IMR-90 (cell line): Measurements from ENCODE around the gene ALK. TPM values are rescaled to one million over a fixed set of nuclear protein-coding genes. Genes with fewer than 3 reads are reported as not detected.

Experiments
- ATAC-seq: fragments of 200-7000 bp; cut with Tn5 transposase; 2 replicates; pipeline ENCODE4 v1.9.1; 2020; ENCODE audit warnings: low read depth, mild to moderate bottlenecking, moderate library complexity
- BruUV-seq: library from RNA; stranded (reverse); fragments of 400-500 nt; replicated peaks from 2 replicates; lab custom pipeline; 2021; lab: Mats Ljungman, UMichigan
- CTCF ChIA-PET: fragments of 300-600 bp; formaldehyde crosslinking; extraction: SDS; loops from one replicate; lab custom pipeline; 2021; ENCODE audit warnings: antibody characterized with exemption; lab: Yijun Ruan, JAX
- POLR2A ChIA-PET: fragments of 300-600 bp; sonication (Branson Sonifier 250); formaldehyde crosslinking; loops from one replicate; lab custom pipeline; 2022; ENCODE audit warnings: antibody characterized with exemption; ENCODE audit not compliant: unreplicated experiment; lab: Charles Lee
- DNase-seq: peaks from one replicate; pipeline ENCODE4 v3.0.0; 2013
- H2AFZ ChIP-seq: replicated peaks from 2 replicates; pipeline ENCODE3; 2013; ENCODE audit warnings: low read length, mild to moderate bottlenecking; ENCODE audit not compliant: poor library complexity
- H2AK5ac ChIP-seq: 2 replicates; pipeline ENCODE4 v1.6.1; 2013; ENCODE audit warnings: low read depth, low read length, inconsistent platforms
- H2AK9ac ChIP-seq: replicated peaks from 2 replicates; pipeline ENCODE3; 2013; ENCODE audit warnings: mild to moderate bottlenecking, low read depth, low read length, moderate library complexity; ENCODE audit not compliant: poor library complexity
- H2BK120ac ChIP-seq: 2 replicates; pipeline ENCODE4 v1.6.1; 2013; ENCODE audit warnings: low read depth, low read length, inconsistent platforms
- H2BK15ac ChIP-seq: 3 replicates; pipeline ENCODE4 v1.6.1; 2013; ENCODE audit warnings: low read depth, low read length, inconsistent platforms
- H2BK20ac ChIP-seq: 2 replicates; pipeline ENCODE4 v1.6.1; 2013; ENCODE audit warnings: low read depth, mild to moderate bottlenecking, inconsistent platforms, low read length, moderate library complexity
- H2BK5ac ChIP-seq: 2 replicates; pipeline ENCODE4 v1.6.1; 2013; ENCODE audit warnings: mild to moderate bottlenecking, low read depth, low read length, inconsistent platforms; ENCODE audit not compliant: poor library complexity, severe bottlenecking
- H3K14ac ChIP-seq: replicated peaks from 2 replicates; pipeline ENCODE4 v1.6.1; 2013; ENCODE audit warnings: low read depth, low read length, inconsistent platforms
- H3K18ac ChIP-seq: 2 replicates; pipeline ENCODE4 v1.6.1; 2013; ENCODE audit warnings: low read depth, low read length, control low read depth
- H3K23ac ChIP-seq: 2 replicates; pipeline ENCODE4 v1.6.1; 2013; ENCODE audit warnings: low read depth, low read length, inconsistent platforms
- H3K27ac ChIP-seq: 2 replicates; pipeline ENCODE4 v1.5.1; 2013; ENCODE audit warnings: mild to moderate bottlenecking, control low read depth, low read length; ENCODE audit not compliant: insufficient read depth
- H3K27me3 ChIP-seq: 2 replicates; pipeline ENCODE4 v1.6.1; 2013; ENCODE audit warnings: low read length; ENCODE audit not compliant: control insufficient read depth, insufficient read depth
- H3K36me3 ChIP-seq: 2 replicates; pipeline ENCODE4 v1.6.1; 2013; ENCODE audit warnings: low read length, mixed read lengths; ENCODE audit not compliant: control insufficient read depth, insufficient read depth
- H3K4ac ChIP-seq: 2 replicates; pipeline ENCODE4 v1.6.1; 2013; ENCODE audit warnings: low read depth, low read length, inconsistent platforms
- H3K4me1 ChIP-seq: 2 replicates; pipeline ENCODE4 v1.6.1; 2013; ENCODE audit warnings: low read length, mixed read lengths; ENCODE audit not compliant: control insufficient read depth, insufficient read depth
- H3K4me2 ChIP-seq: 2 replicates; pipeline ENCODE4 v1.6.1; 2013; ENCODE audit warnings: low read depth, mild to moderate bottlenecking, control low read depth, low read length, moderate library complexity
- H3K4me3 ChIP-seq: 2 replicates; pipeline ENCODE4 v1.5.1; 2013; ENCODE audit warnings: low read depth, mild to moderate bottlenecking, control low read depth, low read length, moderate library complexity; ENCODE audit not compliant: insufficient read depth
- H3K56ac ChIP-seq: 2 replicates; pipeline ENCODE4 v1.6.1; 2013; ENCODE audit warnings: low read length, inconsistent platforms; ENCODE audit not compliant: insufficient read depth; ENCODE audit errors: extremely low read depth
- H3K79me1 ChIP-seq, 2 experiments: 2 replicates each; pipeline ENCODE4 v1.6.1; 2013; ENCODE audit warnings: low read length in 2 of 2, inconsistent platforms in 1 of 2, low read depth in 1 of 2
- H3K9ac ChIP-seq: 2 replicates; pipeline ENCODE4 v1.6.1; 2013; ENCODE audit warnings: low read depth, low read length, control low read depth
- H3K9me1 ChIP-seq: 2 replicates; pipeline ENCODE4 v1.6.1; 2013; ENCODE audit warnings: low read length, inconsistent platforms; ENCODE audit not compliant: insufficient read depth
- H3K9me3 ChIP-seq: 2 replicates; pipeline ENCODE4 v1.6.1; 2013; ENCODE audit warnings: low read length; ENCODE audit not compliant: control insufficient read depth, insufficient read depth
- H4K20me1 ChIP-seq: 2 replicates; pipeline ENCODE4 v1.6.1; 2013; ENCODE audit warnings: low read length, inconsistent platforms; ENCODE audit not compliant: insufficient read depth
- H4K5ac ChIP-seq: 2 replicates; pipeline ENCODE4 v1.6.1; 2013; ENCODE audit warnings: mild to moderate bottlenecking, low read depth, low read length, control low read depth
- H4K8ac ChIP-seq, 2 experiments: 2 replicates each; pipeline ENCODE4 v1.6.1; 2013; ENCODE audit warnings: low read depth in 2 of 2, low read length in 2 of 2, control low read depth in 1 of 2, inconsistent platforms in 1 of 2
- H4K91ac ChIP-seq: 2 replicates; pipeline ENCODE4 v1.6.1; 2013; ENCODE audit warnings: low read depth, low read length, inconsistent platforms; ENCODE audit not compliant: insufficient read depth
- BHLHE40 ChIP-seq: fragments of 150-350 bp; IDR thresholded peaks from 2 replicates; pipeline ENCODE4 v1.6.1; 2016; ENCODE audit warnings: mild to moderate bottlenecking, low read depth, low read length
- FOS ChIP-seq: fragments of 150-350 bp; IDR thresholded peaks from 2 replicates; pipeline ENCODE4 v1.6.1; 2016; ENCODE audit warnings: low read depth, low read length
- MAFK ChIP-seq: IDR thresholded peaks from 2 replicates; pipeline ENCODE4 v1.6.1; 2012; ENCODE audit warnings: low read depth, low read length, improper control_type of control experiment
- MXI1 ChIP-seq: IDR thresholded peaks from 2 replicates; pipeline ENCODE4 v1.6.1; 2012; ENCODE audit warnings: low read depth, mild to moderate bottlenecking, low read length, moderate library complexity, borderline replicate concordance
- POLR2A ChIP-seq: IDR thresholded peaks from 2 replicates; pipeline ENCODE4 v1.6.1; 2012; ENCODE audit warnings: mild to moderate bottlenecking, low read depth, low read length
- SMC3 ChIP-seq: fragments of 150-350 bp; IDR thresholded peaks from 2 replicates; pipeline ENCODE4 v1.6.1; 2016; ENCODE audit warnings: low read depth, mild to moderate bottlenecking, antibody characterized with exemption, low read length, moderate library complexity
- dilution Hi-C: fragments of 300-500 bp; cut with HindIII; formaldehyde crosslinking; loops from one replicate; pipeline ENCODE4 v1.14.3; 2018; ENCODE audit warnings: low sequenced_read_pairs; ENCODE audit not compliant: unreplicated experiment
- in situ Hi-C: fragments of 300-500 bp; cut with MboI; formaldehyde crosslinking; loops from 3 replicates; pipeline ENCODE4 v1.14.3; 2019; ENCODE audit warnings: low sequenced_read_pairs, inconsistent platforms, mixed read lengths
- intact Hi-C: fragments of 100-400 bp; cut with micrococcal nuclease; formaldehyde crosslinking; loops from 2 replicates; pipeline ENCODE4 v1.10.0; 2022
- polyA plus RNA-seq, 3 experiments: library from polyadenylated mRNA; depleted of rRNA; stranded (reverse); fragments of >200 nt; gene quantifications; 2 replicates each; pipeline ENCODE4 v1.2.3, GENCODE V29; 2012; ENCODE audit warnings: low replicate concordance in 1 of 3
- total RNA-seq: library from RNA; depleted of rRNA; stranded (reverse); fragments of >200 nt; gene quantifications from 2 replicates; pipeline ENCODE4 v1.2.3, GENCODE V29; 2012
- TF ChIP-seq, protein P1 (sequence below): fragments of 150-350 bp; IDR thresholded peaks from 2 replicates; pipeline ENCODE4 v1.6.1; 2016; ENCODE audit warnings: low read depth, mild to moderate bottlenecking, low read length, moderate library complexity, borderline replicate concordance

ALK gene
- total and polyA plus RNA-seq, 2 of the 4 experiments (the other 2 are of a cell fraction) = not detected

DNA sequence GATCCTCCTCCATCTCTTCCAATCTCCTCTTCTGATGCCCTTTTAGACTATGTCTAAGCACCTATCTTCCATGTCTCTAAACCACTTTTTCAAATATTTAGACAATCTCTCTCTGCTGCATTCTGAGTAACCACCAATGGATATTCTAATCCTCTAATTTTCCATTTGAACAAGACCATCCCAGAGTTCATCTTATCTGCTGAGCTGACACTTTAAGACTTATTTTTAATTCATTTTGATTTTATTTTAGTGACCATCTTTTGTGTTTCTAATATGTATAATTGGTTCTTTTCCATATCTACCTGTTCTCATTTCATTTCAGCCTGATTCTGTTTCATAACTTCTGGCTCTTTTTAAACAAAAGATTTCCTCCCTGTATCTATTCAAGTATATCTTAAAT, 436.3 kb downstream of the ALK start:
- Histone ChIP-seq H3K27ac (no peak overlapping the region), H3K4me2 (no peak overlapping the region), H2AK9ac (no peak overlapping the region), H2AK5ac (no peak overlapping the region), H3K4me1 (no peaks in the 10 kb centered on the region; the same call in 1 of the 2 replicates), H4K8ac (no peak overlapping the region), H2BK15ac (no peak overlapping the region), H3K4ac (no peak overlapping the region), H4K5ac (no peak overlapping the region), H4K91ac (no peak overlapping the region), H3K4me3 (no peak overlapping the region), H3K9ac (no peak overlapping the region), H3K9me3 (peaks cover 2% of the 10 kb centered on the region; the same call in 1 of the 2 replicates), H3K23ac (no peak overlapping the region), H3K56ac (no peak overlapping the region), H3K79me1 (no peaks in the 10 kb centered on the region), H3K36me3 (no peaks in the 10 kb centered on the region), H3K27me3 (no peaks in the 10 kb centered on the region), H2BK5ac (no peak overlapping the region), H3K9me1 (no peaks in the 10 kb centered on the region), H2AFZ (no peak overlapping the region), H2BK120ac (no peak overlapping the region), H3K18ac (no peak overlapping the region), H3K14ac (no peak overlapping the region), H2BK20ac (no peak overlapping the region), H4K20me1 (no peaks in the 10 kb centered on the region)
- dilution Hi-C loops (no loop called here), intact Hi-C loops (no loop called here), in situ Hi-C loops (no loop called here)
- POLR2A ChIA-PET = no interaction called here
- DNase-seq (no peak), ATAC-seq (no peak)
- BruUV-seq = no TSS peak
- CTCF ChIA-PET = interaction anchor here (0.9 kb wide), 1 partner anchor 13 kb away, joined by 3 read pairs; no protein-coding TSS in a partner anchor
- TF ChIP-seq BHLHE40 = no peak
- TF ChIP-seq MAFK = peak; percentile 49
- TF ChIP-seq POLR2A = no peak
- TF ChIP-seq FOS = no peak
- TF ChIP-seq, protein P1, sequence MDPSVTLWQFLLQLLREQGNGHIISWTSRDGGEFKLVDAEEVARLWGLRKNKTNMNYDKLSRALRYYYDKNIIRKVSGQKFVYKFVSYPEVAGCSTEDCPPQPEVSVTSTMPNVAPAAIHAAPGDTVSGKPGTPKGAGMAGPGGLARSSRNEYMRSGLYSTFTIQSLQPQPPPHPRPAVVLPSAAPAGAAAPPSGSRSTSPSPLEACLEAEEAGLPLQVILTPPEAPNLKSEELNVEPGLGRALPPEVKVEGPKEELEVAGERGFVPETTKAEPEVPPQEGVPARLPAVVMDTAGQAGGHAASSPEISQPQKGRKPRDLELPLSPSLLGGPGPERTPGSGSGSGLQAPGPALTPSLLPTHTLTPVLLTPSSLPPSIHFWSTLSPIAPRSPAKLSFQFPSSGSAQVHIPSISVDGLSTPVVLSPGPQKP = no peak
- no peak for TF ChIP-seq MXI1
- TF ChIP-seq SMC3 = no peak
